ENCODE data around the gene ZNF574.
A peak's percentile ranks its signal among the peaks of the same experiment; 100 is the strongest.

The ZNF574 gene

DNA sequence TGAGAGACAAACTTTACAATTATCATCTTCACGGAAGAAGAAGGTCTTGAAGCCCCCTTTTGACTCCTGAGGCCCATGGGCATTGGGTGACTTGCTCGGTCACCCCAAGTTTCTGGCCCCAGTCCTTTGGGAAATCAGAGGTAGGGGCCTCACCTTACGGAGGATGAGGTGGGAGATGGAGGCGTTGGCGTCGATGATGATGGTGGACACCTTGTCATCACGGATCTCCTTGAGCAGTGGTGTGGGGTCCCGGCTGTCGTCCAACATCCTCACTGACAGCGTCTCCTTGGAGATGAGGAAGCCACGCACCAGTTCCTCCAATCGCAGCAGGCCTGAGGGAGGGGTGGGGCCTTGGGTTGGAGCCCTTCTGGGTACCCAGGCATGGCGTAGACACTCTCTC, 16.8 kb upstream of the ZNF574 start:
- TF ChIP-seq, protein P1, sequence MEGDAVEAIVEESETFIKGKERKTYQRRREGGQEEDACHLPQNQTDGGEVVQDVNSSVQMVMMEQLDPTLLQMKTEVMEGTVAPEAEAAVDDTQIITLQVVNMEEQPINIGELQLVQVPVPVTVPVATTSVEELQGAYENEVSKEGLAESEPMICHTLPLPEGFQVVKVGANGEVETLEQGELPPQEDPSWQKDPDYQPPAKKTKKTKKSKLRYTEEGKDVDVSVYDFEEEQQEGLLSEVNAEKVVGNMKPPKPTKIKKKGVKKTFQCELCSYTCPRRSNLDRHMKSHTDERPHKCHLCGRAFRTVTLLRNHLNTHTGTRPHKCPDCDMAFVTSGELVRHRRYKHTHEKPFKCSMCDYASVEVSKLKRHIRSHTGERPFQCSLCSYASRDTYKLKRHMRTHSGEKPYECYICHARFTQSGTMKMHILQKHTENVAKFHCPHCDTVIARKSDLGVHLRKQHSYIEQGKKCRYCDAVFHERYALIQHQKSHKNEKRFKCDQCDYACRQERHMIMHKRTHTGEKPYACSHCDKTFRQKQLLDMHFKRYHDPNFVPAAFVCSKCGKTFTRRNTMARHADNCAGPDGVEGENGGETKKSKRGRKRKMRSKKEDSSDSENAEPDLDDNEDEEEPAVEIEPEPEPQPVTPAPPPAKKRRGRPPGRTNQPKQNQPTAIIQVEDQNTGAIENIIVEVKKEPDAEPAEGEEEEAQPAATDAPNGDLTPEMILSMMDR (IDR thresholded peaks at IDR 0.05; ENCODE audit: insufficient read depth, low read depth, low read length, missing control alignments), result no peak
- no peak overlapping the region for H3K4me3 ChIP-seq (ENCODE audit: low read depth, low read length)
- no peak for DNase-seq (ENCODE audit: low read depth)

DNA sequence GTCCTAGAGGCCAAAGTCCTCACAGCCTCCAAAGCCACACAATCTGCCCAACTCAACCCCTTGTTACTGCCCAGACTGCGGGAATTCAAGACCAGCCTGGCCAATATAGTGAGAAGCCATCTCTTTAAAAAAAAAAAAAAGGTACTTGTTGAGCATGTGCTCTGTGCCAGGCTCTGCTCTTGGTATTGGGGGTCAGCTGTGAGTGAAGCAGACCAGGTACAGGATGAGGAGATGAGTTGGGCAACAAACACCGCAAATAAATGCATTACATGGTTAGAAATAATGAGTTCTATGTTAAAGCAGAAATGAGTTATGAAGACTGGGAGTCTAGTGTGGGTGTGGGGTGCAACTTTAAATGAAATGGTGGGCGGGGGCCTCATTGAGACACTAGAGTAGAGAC, 15.8 kb upstream of the ZNF574 start:
- DNase-seq (ENCODE audit: low read depth), result no peak
- TF ChIP-seq, protein P1 (IDR thresholded peaks at IDR 0.05; ENCODE audit: insufficient read depth, low read depth, low read length, missing control alignments), result no peak
- no peak overlapping the region for H3K4me3 ChIP-seq (ENCODE audit: low read depth, low read length)

DNA sequence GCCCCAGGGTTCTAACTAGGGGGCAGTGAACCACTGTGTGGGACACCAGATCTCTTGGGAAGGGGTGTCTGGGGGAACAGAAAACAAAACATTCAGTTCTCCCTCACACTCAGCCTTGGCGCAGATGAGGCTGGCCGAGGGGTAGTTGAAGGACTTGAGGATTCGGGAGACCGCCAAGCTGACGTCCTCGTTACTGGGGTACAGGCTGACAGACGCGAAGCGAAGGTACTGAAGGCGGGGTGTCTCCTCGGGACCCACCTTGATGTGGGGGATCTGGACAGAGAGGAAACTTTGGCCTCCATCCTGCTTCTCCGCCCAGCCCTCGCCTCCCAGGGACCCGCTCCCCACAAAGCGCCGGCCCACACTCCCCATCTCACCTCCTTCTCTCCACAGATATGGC, 13.6 kb upstream of the ZNF574 start:
- DNase-seq (ENCODE audit: low read depth), result no peak
- TF ChIP-seq, protein P1 (IDR thresholded peaks at IDR 0.05; ENCODE audit: insufficient read depth, low read depth, low read length, missing control alignments), result no peak
- H3K4me3 ChIP-seq (ENCODE audit: low read depth, low read length), result no peak overlapping the region

DNA sequence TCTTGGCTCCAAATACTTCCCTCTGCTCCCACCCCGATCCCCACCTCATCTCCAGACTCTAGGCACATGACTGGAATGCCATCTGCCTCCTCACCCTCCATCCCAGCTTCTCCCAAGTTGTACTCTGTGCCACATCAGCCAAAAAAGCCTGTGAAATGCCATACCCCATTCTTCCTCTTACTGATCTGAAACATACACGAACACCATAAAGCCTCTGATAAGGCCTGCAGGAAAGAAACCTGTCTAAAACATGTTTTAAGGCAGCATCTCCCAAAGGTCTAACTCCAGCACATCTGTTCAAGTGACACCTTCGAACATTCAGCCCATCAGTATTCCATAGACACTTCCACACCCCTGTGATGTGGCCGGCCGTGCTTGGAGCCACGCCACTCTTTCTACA, 11.5 kb upstream of the ZNF574 start:
- no peak for DNase-seq (ENCODE audit: low read depth)
- TF ChIP-seq, protein P1 (IDR thresholded peaks at IDR 0.05; ENCODE audit: insufficient read depth, low read depth, low read length, missing control alignments), result no peak

DNA sequence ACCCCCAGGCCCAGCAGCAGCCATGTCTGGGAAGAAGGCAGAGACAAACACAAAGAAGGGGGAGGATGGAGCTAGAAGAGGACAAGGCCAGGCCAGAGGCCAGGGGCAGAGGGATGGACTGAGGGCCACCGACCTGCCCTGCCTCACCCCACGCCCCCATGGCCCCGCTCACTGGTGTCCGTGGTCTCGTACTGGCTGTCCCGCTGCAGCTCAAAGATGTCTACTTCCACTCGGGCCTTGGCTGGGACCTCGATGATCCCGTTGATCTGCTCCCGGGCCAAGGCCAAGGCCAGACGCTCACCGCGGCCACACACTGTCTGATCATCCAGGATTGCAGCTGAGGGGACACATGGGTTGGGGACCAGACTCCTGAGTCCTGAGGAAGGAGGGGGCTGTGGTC, 10.9 kb upstream of the ZNF574 start:
- no peak for DNase-seq (ENCODE audit: low read depth)
- no peak overlapping the region for H3K4me3 ChIP-seq (ENCODE audit: low read depth, low read length)
- TF ChIP-seq, protein P1 (IDR thresholded peaks at IDR 0.05; ENCODE audit: insufficient read depth, low read depth, low read length, missing control alignments), result no peak

More for the DNA sequence above, 11.5 kb upstream of the ZNF574 start:
- H3K4me3 ChIP-seq (ENCODE audit: low read depth, low read length), result no peak overlapping the region

DNA sequence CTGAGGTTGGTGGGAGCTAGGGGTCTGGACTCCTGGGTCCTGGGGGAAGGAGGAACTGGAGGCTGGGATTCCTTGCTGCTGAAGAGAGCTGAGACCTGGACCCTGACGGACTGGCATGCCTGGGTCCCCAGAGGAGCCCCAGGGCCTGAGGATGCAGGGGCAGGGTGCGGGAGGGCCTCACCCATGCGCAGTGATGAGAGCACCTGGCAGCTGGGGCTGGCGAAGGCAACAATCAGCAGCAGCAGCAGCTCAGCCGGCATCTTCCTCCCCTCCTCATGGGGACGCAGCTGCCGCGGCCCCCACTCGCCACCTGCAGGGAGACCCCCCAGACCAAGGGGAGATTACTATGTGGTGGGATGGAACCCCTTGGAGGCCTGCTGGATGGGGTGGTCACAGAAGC, 10.5 kb upstream of the ZNF574 start:
- TF ChIP-seq, protein P1 (IDR thresholded peaks at IDR 0.05; ENCODE audit: insufficient read depth, low read depth, low read length, missing control alignments), result no peak

DNA sequence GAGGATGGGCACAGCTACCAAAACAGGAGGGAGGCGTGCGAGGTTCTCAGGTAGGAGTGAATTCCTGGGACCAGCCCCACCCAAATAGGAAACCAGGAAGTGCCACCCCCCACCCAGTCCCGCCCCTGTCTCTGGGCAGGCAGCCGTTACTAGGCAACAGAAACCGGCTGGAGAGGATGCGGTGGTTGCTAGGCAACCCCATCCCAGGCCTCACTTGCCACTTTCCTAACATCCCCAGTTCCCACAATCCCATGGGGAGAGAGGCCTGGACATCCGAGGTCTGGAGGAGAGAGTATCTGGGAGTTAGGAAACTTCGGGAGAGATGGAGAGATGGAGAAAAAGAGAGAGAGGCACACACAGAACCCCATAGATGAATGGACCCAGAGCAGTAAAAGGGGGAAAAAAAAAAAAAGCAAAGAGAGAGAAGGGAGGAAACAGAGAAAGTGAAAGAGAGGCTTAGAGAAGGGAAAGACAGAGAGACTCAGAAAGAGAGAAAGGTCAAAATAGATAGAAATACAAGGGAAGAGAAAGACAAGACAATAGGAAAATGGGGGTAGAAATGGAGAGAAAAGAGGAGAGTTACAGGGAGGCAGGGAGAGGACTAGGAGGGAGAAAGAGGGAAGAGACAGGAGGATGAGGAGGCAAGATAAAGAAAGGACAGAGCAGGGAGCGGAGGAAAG, 9.8 kb upstream of the ZNF574 start:
- H3K4me3 ChIP-seq (ENCODE audit: low read depth, low read length), result no peak overlapping the region
- TF ChIP-seq, protein P1 (IDR thresholded peaks at IDR 0.05; ENCODE audit: insufficient read depth, low read depth, low read length, missing control alignments), result no peak
- peak; percentile 42 for DNase-seq (ENCODE audit: low read depth)

More for the DNA sequence above, 10.5 kb upstream of the ZNF574 start:
- no peak for DNase-seq (ENCODE audit: low read depth)
- H3K4me3 ChIP-seq (ENCODE audit: low read depth, low read length), result no peak overlapping the region
